Stimulated activated CD8-positive, alpha-beta memory T cell treated with anti-CD3 and anti-CD28 coated beads, Interleukin-4, amount 100 ng/mL, for 24 hours (primary cell): ENCODE results near the gene THAP10.
"Not testable (repeated sequence)": the region's sequence is repeated elsewhere in the genome, so short reads cannot be mapped to it uniquely, and the experiment has no call there.

Experiments
- DNase-seq: peaks from one replicate; pipeline ENCODE4 v3.0.0-alpha.2; 2020; ENCODE audit warnings: low read depth

The THAP10 gene

GRCh38 chr15:70876683-70877082 is 15.6 kb downstream of the THAP10 start:
- DNase-seq, result no peak

- no peak for DNase-seq
Observed at GRCh38 chr15:70876011-70876410, 16.2 kb downstream of the THAP10 start.

- no peak for DNase-seq
Observed at GRCh38 chr15:70875001-70875782, 17.0 kb downstream of the THAP10 start.

- no peak for DNase-seq
Observed at GRCh38 chr15:70873232-70874054, 18.8 kb downstream of the THAP10 start.

GRCh38 chr15:70871490-70871889 is 20.7 kb downstream of the THAP10 start:
- DNase-seq, result not testable (repeated sequence)

- DNase-seq, result no peak
Observed at GRCh38 chr15:70870051-70870450, 22.2 kb downstream of the THAP10 start.

- DNase-seq, result no peak
Observed at GRCh38 chr15:70869346-70869745, 22.9 kb downstream of the THAP10 start.

GRCh38 chr15:70867911-70868467 is 24.2 kb downstream of the THAP10 start:
- no peak for DNase-seq

- DNase-seq, result no peak
Observed at GRCh38 chr15:70866982-70867641, 25.1 kb downstream of the THAP10 start.

- no peak for DNase-seq
Observed at GRCh38 chr15:70863450-70864218, 28.6 kb downstream of the THAP10 start.

- DNase-seq, result no peak
Observed at GRCh38 chr15:70859998-70860397, 32.2 kb downstream of the THAP10 start.

GRCh38 chr15:70859322-70859908 is 32.8 kb downstream of the THAP10 start:
- DNase-seq, result no peak

- DNase-seq, result not testable (repeated sequence)
Observed at GRCh38 chr15:70858614-70859321, 33.5 kb downstream of the THAP10 start.

- DNase-seq, result no peak
Observed at GRCh38 chr15:70857562-70858285, 34.5 kb downstream of the THAP10 start.

GRCh38 chr15:70856884-70857561 is 35.2 kb downstream of the THAP10 start:
- no peak for DNase-seq

GRCh38 chr15:70856177-70856883 is 35.9 kb downstream of the THAP10 start:
- no peak for DNase-seq

- no peak for DNase-seq
Observed at GRCh38 chr15:70855764-70856163, 36.5 kb downstream of the THAP10 start.

GRCh38 chr15:70854666-70854976 is 37.6 kb downstream of the THAP10 start:
- no peak for DNase-seq
